K562 (cell line): Measurements from ENCODE around the gene TLE6. TPM values are rescaled to one million over a fixed set of nuclear protein-coding genes. Genes with fewer than 3 reads are reported as not detected.

Experiments
- ARID4B ChIP-seq: sonication (generic); formaldehyde crosslinking; IDR thresholded peaks from 2 replicates; pipeline ENCODE4 v1.8.0; 2022; ENCODE audit warnings: mild to moderate bottlenecking, missing genetic modification reagents
- CBX1 ChIP-seq: sonication (generic); IDR thresholded peaks from 2 replicates; pipeline ENCODE4 v1.6.1; 2016; ENCODE audit warnings: antibody characterized with exemption, low read depth, mild to moderate bottlenecking
- CHD2 ChIP-seq: IDR thresholded peaks from 2 replicates; pipeline ENCODE4 v1.6.1; 2011; ENCODE audit warnings: low read depth, low read length
- DLX4 ChIP-seq: fragments of 250-450 bp; sonication (Bioruptor Pico); IDR thresholded peaks from 2 replicates; pipeline ENCODE4 v1.6.1; 2021; ENCODE audit warnings: mild to moderate bottlenecking
- E4F1 ChIP-seq: fragments of 250-450 bp; sonication (Bioruptor Pico); IDR thresholded peaks from 2 replicates; pipeline ENCODE4 v1.5.0; 2021; ENCODE audit warnings: mild to moderate bottlenecking, borderline replicate concordance
- KDM1A ChIP-seq, 2 experiments: fragments of 450-650 bp; IDR thresholded peaks; 2 replicates each; pipeline ENCODE4 v1.6.1; 2016; ENCODE audit warnings: mild to moderate bottlenecking in 2 of 2
- MAFF ChIP-seq: IDR thresholded peaks from 2 replicates; pipeline ENCODE4 v1.6.1; 2012; ENCODE audit warnings: low read length, improper control_type of control experiment
- NFIX ChIP-seq: fragments of 250-450 bp; sonication (Bioruptor Pico); IDR thresholded peaks from 2 replicates; pipeline ENCODE4 v1.4.0; 2020; ENCODE audit warnings: low read depth, mild to moderate bottlenecking, moderate library complexity
- NKRF ChIP-seq: fragments of 450-650 bp; IDR thresholded peaks from 2 replicates; pipeline ENCODE4 v1.6.1; 2016; ENCODE audit warnings: borderline replicate concordance
- NONO ChIP-seq, 2 experiments: fragments of 200-400 bp in 1 of 2; fragments of 450-650 bp in 1 of 2; formaldehyde crosslinking in 1 of 2; IDR thresholded peaks; 2 replicates each; pipeline ENCODE4 v1.6.1; 2017; ENCODE audit warnings: low read depth in 2 of 2, mild to moderate bottlenecking in 2 of 2, moderate library complexity in 2 of 2, low read length in 1 of 2
- SIN3A ChIP-seq, 2 experiments: fragments of 150-350 bp in 1 of 2; IDR thresholded peaks; 2 replicates each; pipeline ENCODE4 v1.6.1; 2011 to 2016; ENCODE audit warnings: borderline replicate concordance in 2 of 2, low read depth in 2 of 2, low read length in 2 of 2, mild to moderate bottlenecking in 2 of 2, moderate library complexity in 2 of 2; ENCODE audit not compliant: control insufficient read depth in 1 of 2
- STAT5B ChIP-seq: fragments of 250-450 bp; sonication (Bioruptor Pico); IDR thresholded peaks from 2 replicates; pipeline ENCODE4 v1.8.0; 2021; ENCODE audit warnings: mild to moderate bottlenecking, inconsistent platforms
- TAF9B ChIP-seq: fragments of 450-650 bp; IDR thresholded peaks from 2 replicates; pipeline ENCODE4 v1.6.1; 2018; ENCODE audit warnings: mild to moderate bottlenecking; ENCODE audit not compliant: partially characterized antibody
- TFAM ChIP-seq: fragments of 250-450 bp; sonication (Bioruptor Pico); conservative IDR thresholded peaks from 2 replicates; pipeline ENCODE4 v1.5.0; 2021; ENCODE audit warnings: mild to moderate bottlenecking, moderate library complexity
- ZBTB1 ChIP-seq: sonication (generic); formaldehyde crosslinking; IDR thresholded peaks from 2 replicates; pipeline ENCODE4 v1.8.1; 2023; ENCODE audit warnings: missing genetic modification reagents, low read depth, mild to moderate bottlenecking, borderline replicate concordance
- ZNF12 ChIP-seq: sonication (generic); formaldehyde crosslinking; IDR thresholded peaks from 2 replicates; pipeline ENCODE4 v1.4.0; 2020; ENCODE audit warnings: mild to moderate bottlenecking, missing genetic modification reagents
- ZNF764 ChIP-seq: fragments of 250-450 bp; sonication (Bioruptor Pico); IDR thresholded peaks from 2 replicates; pipeline ENCODE4 v1.4.0; 2020; ENCODE audit warnings: low read depth, mild to moderate bottlenecking, moderate library complexity
- polyA plus RNA-seq, 8 experiments: library from polyadenylated mRNA; depleted of rRNA in 4 of 8; stranded (reverse) in 5 of 8; unstranded in 3 of 8; fragments of >200 nt; fragmentation: Nextera tagmentation in 2 of 8; fragmentation: Illumina TruSeq in 1 of 8; extraction: Ambion mirVana in 2 of 8; extraction: Trizol in 1 of 8; gene quantifications; 2 replicates each; pipeline versions ENCODE4 v1.2.1 to v1.2.3, GENCODE V29; 2011 to 2014; ENCODE audit warnings: inconsistent platforms in 1 of 8, missing spikeins in 1 of 8
- total RNA-seq, 7 experiments: library from RNA; depleted of rRNA in 6 of 7; stranded (reverse); fragments of >200 nt in 6 of 7; fragmentation: Illumina TruSeq in 2 of 7; extraction: Trizol in 2 of 7; gene quantifications; 2 replicates each; pipeline versions ENCODE4 v1.2.1 to v1.2.3, GENCODE V29; 2011 to 2021; ENCODE audit warnings: low replicate concordance in 1 of 7

TLE6 gene
- total and polyA plus RNA-seq, 9 of the 15 experiments (the other 6 are each of a cell fraction or from before 2014, with no cell fraction given), result 1.1 to 6.1 (median 2.5) TPM

- TF ChIP-seq TAF9B (no peak), ZBTB1 (CRISPR knock-in tag) (no peak), NKRF (no peak), NONO (IDR thresholded peaks at IDR 0.05; ENCODE audit: low read depth in 2 of 2, low read length in 1 of 2) (no peak), ARID4B (CRISPR knock-in tag) (no peak), E4F1 (CRISPR knock-in tag) (no peak), ZNF12 (no peak), CHD2 (no peak), ZNF764 (CRISPR knock-in tag) (no peak), DLX4 (CRISPR knock-in tag) (no peak), CBX1 (0 out of 2 replicates have a peak, but pooled peaks have one; percentile 28), KDM1A (IDR thresholded peaks at IDR 0.05) (0 out of 4 replicates have a peak, but pooled peaks of 1 of the 2 experiments have one; percentile 39), NFIX (CRISPR knock-in tag) (no peak), SIN3A (IDR thresholded peaks at IDR 0.05; ENCODE audit: borderline replicate concordance in 2 of 2, control insufficient read depth in 1 of 2, low read depth in 2 of 2, low read length in 2 of 2) (no peak), MAFF (no peak), TFAM (no peak), STAT5B (CRISPR knock-in tag) (no peak)
Measured at GRCh38 chr19:3015126-3016057, 38.0 kb downstream of the TLE6 start (continued).
